Skin epidermis (tissue), 12 donors: ENCODE data around the gene ZFTA.
"Not testable (repeated sequence)": the region's sequence is repeated elsewhere in the genome, so short reads cannot be mapped to it uniquely, and the experiment has no call there.

Experiments
- H3K27ac ChIP-seq, 21 experiments: fragments of 200-600 bp; sonication (generic) in 11 of 21; one replicate each; pipeline ENCODE4 v1.5.0; 2020; ENCODE audit warnings: mild to moderate bottlenecking in 3 of 21, inconsistent platforms in 2 of 21, moderate library complexity in 2 of 21
- H3K4me3 ChIP-seq, 7 experiments: fragments of 200-600 bp; sonication (generic) in 2 of 7; one replicate each; pipeline ENCODE4 v1.5.0; 2020; ENCODE audit warnings: inconsistent platforms in 2 of 7, mild to moderate bottlenecking in 2 of 7, moderate library complexity in 1 of 7

The ZFTA gene

GRCh38 chr11:63768237-63769041 lies at the start of gene ZFTA:
ZFTA (minus strand) TSS chr11:63768775; CDS start chr11:63768622, 153 bp downstream.
- Histone ChIP-seq H3K4me3 (peak within 1 kb of the TSS; percentile 62 to 87 (median 77)), H3K27ac (peak within 1 kb of the TSS; percentile 9 to 89 (median 79))

GRCh38 chr11:63817758-63818498 lies 49.4 kb upstream of the ZFTA start:
- H3K27ac ChIP-seq, result no peak overlapping the region

GRCh38 chr11:63816732-63817131 lies 48.2 kb upstream of the ZFTA start:
- Histone ChIP-seq H3K4me3 (no peak overlapping the region), H3K27ac (no peak overlapping the region)

More at GRCh38 chr11:63817758-63818498, 49.4 kb upstream of the ZFTA start:
- H3K4me3 ChIP-seq, result no peak overlapping the region

GRCh38 chr11:63816166-63816565 lies 47.6 kb upstream of the ZFTA start:
- H3K4me3 ChIP-seq, result no peak overlapping the region
- H3K27ac ChIP-seq, result no peak overlapping the region

- H3K27ac ChIP-seq, result peak overlapping the region in 15 of 21 experiments; percentile 47 to 87 (median 76)
These were observed 45.8 kb upstream of the ZFTA start for GRCh38 chr11:63814383-63814736.

GRCh38 chr11:63813563-63814382 lies 45.2 kb upstream of the ZFTA start:
- H3K4me3 ChIP-seq, result peak overlapping the region; percentile 58 to 92 (median 86)
- H3K27ac ChIP-seq, result peak overlapping the region; percentile 34 to 87 (median 75)

More at GRCh38 chr11:63814383-63814736, 45.8 kb upstream of the ZFTA start:
- H3K4me3 ChIP-seq, result peak overlapping the region; percentile 58 to 92 (median 86)

GRCh38 chr11:63813035-63813562 lies 44.5 kb upstream of the ZFTA start, which contains the start of gene SPINDOC:
SPINDOC (plus strand) TSS chr11:63813456; CDS start chr11:63813687, 231 bp downstream.
- peak within 1 kb of the TSS; percentile 58 to 92 (median 86) for H3K4me3 ChIP-seq
- peak within 1 kb of the TSS; percentile 34 to 87 (median 75) for H3K27ac ChIP-seq

GRCh38 chr11:63811522-63811921 lies 42.9 kb upstream of the ZFTA start:
- no peak overlapping the region for H3K27ac ChIP-seq
- H3K4me3 ChIP-seq, result no peak overlapping the region

GRCh38 chr11:63810383-63810782 lies 41.8 kb upstream of the ZFTA start:
- H3K27ac ChIP-seq, H3K4me3 ChIP-seq: not testable (repeated sequence)

GRCh38 chr11:63805844-63806415 lies 37.4 kb upstream of the ZFTA start:
- H3K4me3 ChIP-seq, result no peak overlapping the region
- peak overlapping the region in 3 of 21 experiments; percentile 19 to 57 (median 38) for H3K27ac ChIP-seq

GRCh38 chr11:63804259-63804658 lies 35.7 kb upstream of the ZFTA start:
- Histone ChIP-seq H3K27ac (peak overlapping the region in 13 of 21 experiments; percentile 16 to 60 (median 38)), H3K4me3 (no peak overlapping the region)

GRCh38 chr11:63802637-63803414 lies 34.3 kb upstream of the ZFTA start:
- H3K27ac ChIP-seq, result peak overlapping the region in 10 of 21 experiments; percentile 12 to 62 (median 36)
- no peak overlapping the region for H3K4me3 ChIP-seq

GRCh38 chr11:63800921-63801320 lies 32.3 kb upstream of the ZFTA start:
- Histone ChIP-seq H3K4me3 (no peak overlapping the region), H3K27ac (no peak overlapping the region)

GRCh38 chr11:63795066-63795465 lies 26.5 kb upstream of the ZFTA start:
- no peak overlapping the region for H3K27ac ChIP-seq
- H3K4me3 ChIP-seq, result no peak overlapping the region

GRCh38 chr11:63793161-63793560 lies 24.6 kb upstream of the ZFTA start:
- Histone ChIP-seq H3K27ac (no peak overlapping the region), H3K4me3 (no peak overlapping the region)

- Histone ChIP-seq H3K27ac (no peak overlapping the region), H3K4me3 (no peak overlapping the region)
These were observed 23.1 kb upstream of the ZFTA start for GRCh38 chr11:63791495-63792167.

- Histone ChIP-seq H3K4me3 (no peak overlapping the region), H3K27ac (no peak overlapping the region)
These were observed 17.2 kb upstream of the ZFTA start for GRCh38 chr11:63785823-63786222.
